ENCODE data around the gene LMTK2.

Gene LMTK2

GRCh38 chr7:98225913-98226614 is 119.4 kb downstream of the LMTK2 start:
- in situ Hi-C loops (cut with MboI; ENCODE audit: low pct_unique_long_range_greater_than_20kb, low sequenced_read_pairs) = no loop called here
- DNase-seq = no peak

GRCh38 chr7:98227939-98228338 is 121.3 kb downstream of the LMTK2 start:
- in situ Hi-C loops (cut with MboI; ENCODE audit: low pct_unique_long_range_greater_than_20kb, low sequenced_read_pairs) = no loop called here
- no peak for DNase-seq

GRCh38 chr7:98228801-98229200 is 122.1 kb downstream of the LMTK2 start:
- no peak for DNase-seq
- in situ Hi-C loops (cut with MboI; ENCODE audit: low pct_unique_long_range_greater_than_20kb, low sequenced_read_pairs) = no loop called here

- in situ Hi-C loops (cut with MboI; ENCODE audit: low pct_unique_long_range_greater_than_20kb, low sequenced_read_pairs) = no loop called here
- DNase-seq = no peak
These were observed 122.8 kb downstream of the LMTK2 start for GRCh38 chr7:98229441-98229840.

- no peak for DNase-seq
- in situ Hi-C loops (cut with MboI; ENCODE audit: low pct_unique_long_range_greater_than_20kb, low sequenced_read_pairs) = no loop called here
These were observed 123.5 kb downstream of the LMTK2 start for GRCh38 chr7:98229991-98230745.

GRCh38 chr7:98230746-98231471 is 124.2 kb downstream of the LMTK2 start:
- no peak for DNase-seq
- in situ Hi-C loops (cut with MboI; ENCODE audit: low pct_unique_long_range_greater_than_20kb, low sequenced_read_pairs) = no loop called here

- in situ Hi-C loops (cut with MboI; ENCODE audit: low pct_unique_long_range_greater_than_20kb, low sequenced_read_pairs) = no loop called here
These were observed 125.0 kb downstream of the LMTK2 start for GRCh38 chr7:98231493-98232262.

GRCh38 chr7:98232263-98232585 is 125.6 kb downstream of the LMTK2 start:
- in situ Hi-C loops (cut with MboI; ENCODE audit: low pct_unique_long_range_greater_than_20kb, low sequenced_read_pairs) = no loop called here

More at GRCh38 chr7:98231493-98232262, 125.0 kb downstream of the LMTK2 start:
- DNase-seq = no peak

GRCh38 chr7:98232799-98233198 is 126.1 kb downstream of the LMTK2 start:
- in situ Hi-C loops (cut with MboI; ENCODE audit: low pct_unique_long_range_greater_than_20kb, low sequenced_read_pairs) = no loop called here
- DNase-seq = no peak

More at GRCh38 chr7:98232263-98232585, 125.6 kb downstream of the LMTK2 start:
- DNase-seq = no peak

- in situ Hi-C loops (cut with MboI; ENCODE audit: low pct_unique_long_range_greater_than_20kb, low sequenced_read_pairs) = no loop called here
- DNase-seq = no peak
These were observed 126.8 kb downstream of the LMTK2 start for GRCh38 chr7:98233219-98234070.

- in situ Hi-C loops (cut with MboI; ENCODE audit: low pct_unique_long_range_greater_than_20kb, low sequenced_read_pairs) = no loop called here
- DNase-seq = no peak
These were observed 127.9 kb downstream of the LMTK2 start for GRCh38 chr7:98234429-98235147.

GRCh38 chr7:98235901-98236300 is 129.2 kb downstream of the LMTK2 start:
- no peak for DNase-seq
- in situ Hi-C loops (cut with MboI; ENCODE audit: low pct_unique_long_range_greater_than_20kb, low sequenced_read_pairs) = no loop called here

GRCh38 chr7:98236355-98237185 is 129.9 kb downstream of the LMTK2 start:
- no peak for DNase-seq
- in situ Hi-C loops (cut with MboI; ENCODE audit: low pct_unique_long_range_greater_than_20kb, low sequenced_read_pairs) = no loop called here

- DNase-seq = no peak
- in situ Hi-C loops (cut with MboI; ENCODE audit: low pct_unique_long_range_greater_than_20kb, low sequenced_read_pairs) = no loop called here
These were observed 131.4 kb downstream of the LMTK2 start for GRCh38 chr7:98238076-98238475.

GRCh38 chr7:98238976-98239375 is 132.3 kb downstream of the LMTK2 start:
- in situ Hi-C loops (cut with MboI; ENCODE audit: low pct_unique_long_range_greater_than_20kb, low sequenced_read_pairs) = no loop called here
- DNase-seq = no peak

GRCh38 chr7:98240961-98241673 is 134.5 kb downstream of the LMTK2 start:
- peak; percentile 44 for DNase-seq
- in situ Hi-C loops (cut with MboI; ENCODE audit: low pct_unique_long_range_greater_than_20kb, low sequenced_read_pairs) = no loop called here
